HG02938 (cell line): ENCODE results near the gene ENOX1.

ENCODE experiments used
- ATAC-seq: cut with Tn5 transposase; IDR thresholded peaks from one replicate; pipeline ENCODE4 v1.9.1; 2021; ENCODE audit warnings: mild to moderate bottlenecking, moderate library complexity; ENCODE audit not compliant: unreplicated experiment

Gene ENOX1

DNA sequence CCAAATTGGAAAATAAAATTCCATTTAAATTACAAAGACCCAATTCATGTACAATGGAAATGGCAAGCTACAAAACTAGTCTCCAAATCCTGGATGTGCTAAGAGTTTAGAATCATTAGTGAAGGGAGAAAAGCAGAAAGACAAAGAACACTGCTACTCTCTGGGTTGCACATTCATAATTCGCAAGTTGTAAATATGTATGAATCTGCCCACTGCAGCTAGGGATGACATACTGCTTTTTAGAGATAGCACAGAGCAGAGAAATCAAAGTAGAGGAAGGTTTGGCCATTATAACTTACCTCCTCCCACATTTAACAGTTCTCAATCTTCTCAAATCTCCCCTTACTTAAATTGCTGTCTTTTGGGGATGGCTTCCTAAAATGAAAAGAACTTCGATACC is 231.1 kb downstream of the ENOX1 start:
- no peak for ATAC-seq

- no peak for ATAC-seq
Observed at GRCh38 chr13:43551897-43552456, 234.8 kb downstream of the ENOX1 start.

GRCh38 chr13:43546816-43547215 is 240.0 kb downstream of the ENOX1 start:
- no peak for ATAC-seq

- no peak for ATAC-seq
Observed at GRCh38 chr13:43546251-43546650, 240.5 kb downstream of the ENOX1 start.

- ATAC-seq, result no peak
Observed at GRCh38 chr13:43545317-43545874, 241.4 kb downstream of the ENOX1 start.

- ATAC-seq, result no peak
Observed at GRCh38 chr13:43544631-43545030, 242.1 kb downstream of the ENOX1 start.

DNA sequence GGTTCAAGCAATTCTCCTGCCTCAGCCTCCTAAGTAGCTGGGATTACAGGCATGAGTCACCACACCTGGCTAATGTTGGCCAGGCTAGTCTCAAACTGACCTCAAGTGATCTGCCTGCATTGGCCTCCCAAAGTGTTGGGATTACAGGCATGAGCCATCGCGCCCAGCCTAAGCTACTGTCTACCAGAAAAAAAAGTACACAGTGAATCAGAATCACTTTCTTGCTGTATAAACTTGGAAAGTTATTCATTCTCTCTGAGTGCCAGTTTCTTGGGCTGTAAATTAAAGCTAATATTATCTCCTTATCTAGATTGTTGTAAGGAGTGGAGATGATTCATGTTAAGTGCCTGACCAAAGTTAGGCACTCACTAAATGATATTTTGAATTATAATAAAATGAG is 242.8 kb downstream of the ENOX1 start:
- ATAC-seq, result no peak

GRCh38 chr13:43543331-43543730 is 243.4 kb downstream of the ENOX1 start:
- no peak for ATAC-seq

DNA sequence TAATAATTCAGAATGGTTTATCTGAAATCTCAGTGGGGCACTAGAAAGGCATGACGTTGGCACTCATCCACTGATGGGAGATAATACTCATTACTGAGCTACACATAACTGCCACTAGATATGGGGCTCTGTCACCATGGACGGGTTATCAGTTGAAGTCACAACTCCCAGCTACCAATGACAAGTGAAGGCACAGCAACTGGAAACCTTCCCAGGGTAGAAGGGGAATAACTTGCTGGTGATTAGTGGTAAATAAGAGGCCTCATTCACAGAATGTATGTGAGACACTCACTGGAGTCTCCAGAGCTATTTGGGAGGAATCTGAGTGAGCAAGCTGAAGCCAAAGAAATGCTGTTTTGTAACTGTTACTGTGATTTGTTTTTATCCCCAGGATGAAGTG is 249.6 kb downstream of the ENOX1 start:
- ATAC-seq, result no peak

DNA sequence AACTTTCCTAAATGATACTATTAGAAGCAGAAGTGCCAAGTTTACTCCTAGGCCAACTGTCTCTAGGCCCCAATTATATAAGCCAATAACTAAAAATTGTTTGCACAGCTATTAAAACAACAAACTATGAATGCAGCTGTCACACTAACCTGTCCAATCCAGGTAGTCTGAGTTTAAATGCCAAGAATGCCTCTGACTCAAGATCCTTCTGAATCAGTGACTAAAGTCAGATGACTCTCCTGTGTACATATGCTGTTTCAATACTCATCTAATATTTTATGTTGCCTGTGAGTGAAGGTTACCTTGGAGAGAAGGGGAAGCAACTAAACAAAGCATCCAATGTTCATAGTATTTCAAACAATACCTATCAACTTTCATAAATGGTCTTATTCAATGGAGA is 257.0 kb downstream of the ENOX1 start:
- ATAC-seq, result no peak

GRCh38 chr13:43528992-43529391 is 257.8 kb downstream of the ENOX1 start:
- ATAC-seq, result no peak

GRCh38 chr13:43522788-43523187 is 264.0 kb downstream of the ENOX1 start:
- no peak for ATAC-seq

DNA sequence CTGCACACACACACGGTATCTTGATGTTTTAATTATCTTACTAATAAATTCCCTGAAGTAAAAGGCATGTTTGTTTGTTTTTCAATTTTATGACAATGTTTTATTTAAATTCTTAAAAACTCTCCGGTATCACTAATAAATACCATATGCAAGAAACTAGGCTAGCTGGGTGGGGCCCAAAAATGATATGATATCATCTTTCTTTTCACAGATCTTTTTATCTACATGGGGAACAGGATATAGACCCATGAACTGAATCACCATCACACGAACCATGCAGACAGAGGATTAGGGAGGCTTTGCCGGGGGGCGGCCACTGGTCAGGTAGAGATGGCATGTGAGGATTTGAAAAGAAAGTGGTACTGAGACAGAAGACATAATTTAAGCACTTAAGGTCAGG is 266.4 kb downstream of the ENOX1 start:
- no peak for ATAC-seq

DNA sequence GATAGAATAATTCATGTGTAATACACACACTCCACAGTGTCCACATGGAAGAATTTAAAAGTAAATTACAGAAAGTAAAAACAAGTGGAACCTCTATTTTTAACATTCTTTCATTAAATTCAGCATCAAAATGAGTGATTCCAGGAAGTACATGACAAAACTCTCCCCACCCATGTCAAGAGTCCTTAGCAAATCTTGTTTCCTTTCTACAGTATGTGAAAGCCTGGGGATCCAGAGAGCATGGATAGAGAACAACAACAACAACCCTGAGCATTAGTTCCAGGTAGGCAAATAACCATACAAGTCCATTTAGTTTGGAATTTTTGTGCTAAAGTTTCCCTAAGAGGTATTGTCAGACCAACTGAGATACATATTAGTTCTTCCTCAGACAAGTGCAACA is 267.9 kb downstream of the ENOX1 start:
- ATAC-seq, result no peak

GRCh38 chr13:43516401-43516833 is 270.4 kb downstream of the ENOX1 start:
- no peak for ATAC-seq

- no peak for ATAC-seq
Observed at GRCh38 chr13:43515531-43515930, 271.2 kb downstream of the ENOX1 start.

DNA sequence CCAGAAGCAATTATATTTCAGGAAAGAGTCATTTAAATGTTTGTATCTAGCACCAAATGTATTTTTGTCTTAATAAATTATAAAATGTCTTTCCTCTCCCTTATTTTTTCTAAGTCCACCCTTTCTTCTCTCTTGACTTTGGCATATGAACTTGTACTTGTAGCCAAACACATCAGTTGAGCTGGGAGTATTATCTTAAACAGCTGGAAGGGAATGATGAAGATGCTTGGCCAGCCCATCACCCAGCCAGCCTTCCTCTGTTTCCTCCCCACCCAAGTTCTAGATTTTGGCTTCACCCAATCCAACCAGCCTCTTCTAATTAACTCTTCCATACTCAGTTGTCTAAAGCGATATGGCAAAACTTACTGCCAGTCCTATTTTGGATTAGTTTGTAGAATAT is 272.5 kb downstream of the ENOX1 start:
- no peak for ATAC-seq

DNA sequence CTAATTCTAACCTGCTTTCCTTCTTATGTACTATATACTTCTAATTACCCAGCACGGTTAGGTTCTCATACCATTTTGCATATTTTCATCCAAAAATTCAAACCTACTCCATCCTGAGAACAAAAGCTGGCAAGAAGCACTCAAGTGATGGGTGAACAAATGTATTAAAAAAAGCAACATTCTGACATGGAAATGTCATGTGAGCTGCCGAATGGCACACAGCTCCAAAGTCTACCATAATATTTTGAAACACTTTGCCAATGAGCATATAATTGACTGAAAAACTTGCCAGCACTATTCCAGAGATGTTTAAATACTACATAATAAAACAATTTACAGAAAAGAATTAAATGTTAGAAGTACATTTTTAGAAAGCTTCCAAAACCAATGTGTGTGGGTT is 274.6 kb downstream of the ENOX1 start:
- ATAC-seq, result no peak

GRCh38 chr13:43510956-43511901 is 275.5 kb downstream of the ENOX1 start:
- no peak for ATAC-seq

DNA sequence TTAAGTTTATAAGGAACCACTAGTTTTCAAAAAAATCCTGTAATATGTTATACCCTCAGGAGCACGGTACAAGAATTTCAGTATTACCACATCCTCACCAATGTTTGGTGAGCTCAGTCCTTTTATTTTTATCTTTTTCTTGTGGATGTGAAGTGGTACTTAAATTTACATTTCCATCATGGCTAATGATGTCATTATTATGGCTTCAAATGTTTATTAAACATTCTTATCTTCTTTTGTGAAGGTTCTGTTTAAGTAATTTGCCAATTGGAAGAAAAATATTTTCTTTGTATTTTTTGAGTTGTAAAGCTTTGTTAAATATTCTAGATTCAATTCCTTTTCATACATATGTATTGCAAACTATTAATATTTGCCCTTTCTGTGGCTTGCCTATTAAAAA is 291.0 kb downstream of the ENOX1 start:
- no peak for ATAC-seq

- no peak for ATAC-seq
Observed at GRCh38 chr13:43494206-43494605, 292.6 kb downstream of the ENOX1 start.

DNA sequence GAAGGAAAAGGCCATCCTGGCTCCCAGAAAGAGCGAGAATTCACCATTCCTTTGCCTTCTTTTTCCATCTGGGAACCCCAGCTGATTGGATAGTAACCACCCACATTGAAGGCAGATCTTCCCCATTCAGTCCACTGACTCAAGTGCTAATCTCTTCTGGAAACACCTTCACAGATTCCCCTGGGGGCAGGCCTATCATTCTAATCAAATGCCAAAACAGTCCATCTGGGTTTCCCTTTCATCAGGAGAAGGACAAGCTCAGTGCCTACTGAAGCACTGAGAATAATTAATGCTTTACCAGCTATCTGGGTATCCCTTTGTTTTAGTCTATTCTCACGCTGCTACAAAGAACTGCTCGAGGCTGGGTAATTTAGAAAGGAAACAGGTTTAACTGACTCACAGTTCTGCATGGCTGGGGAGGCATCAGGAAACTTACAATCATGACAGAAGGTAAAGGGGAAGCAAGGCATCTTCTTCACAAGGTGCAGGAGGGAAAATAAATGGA is 293.2 kb downstream of the ENOX1 start:
- no peak for ATAC-seq
